Activated CD4-positive, alpha-beta T cell treated with anti-CD3 and anti-CD28 coated beads, Interleukin-2, Interleukin-6, amounts not matched to agents 100 ng/mL and 50 ng/mL, durations not matched to agents 16 hours and 8 hours (primary cell): ENCODE measurements around the gene XAGE1B.
"Not testable (repeated sequence)": the region's sequence is repeated elsewhere in the genome, so short reads cannot be mapped to it uniquely, and the experiment has no call there.

ENCODE experiments used
- DNase-seq: peaks from one replicate; pipeline ENCODE4 v3.0.0-alpha.2; 2020

The XAGE1B gene

GRCh38 chrX:52516987-52517325 lies at the start of gene XAGE1B:
XAGE1B (minus strand) TSS chrX:52517063; CDS start chrX:52515527, 1,536 bp downstream.
- DNase-seq = not testable (repeated sequence)

- no peak for DNase-seq
Measured at GRCh38 chrX:52563105-52563504, 46.2 kb upstream of the XAGE1B start.

DNA sequence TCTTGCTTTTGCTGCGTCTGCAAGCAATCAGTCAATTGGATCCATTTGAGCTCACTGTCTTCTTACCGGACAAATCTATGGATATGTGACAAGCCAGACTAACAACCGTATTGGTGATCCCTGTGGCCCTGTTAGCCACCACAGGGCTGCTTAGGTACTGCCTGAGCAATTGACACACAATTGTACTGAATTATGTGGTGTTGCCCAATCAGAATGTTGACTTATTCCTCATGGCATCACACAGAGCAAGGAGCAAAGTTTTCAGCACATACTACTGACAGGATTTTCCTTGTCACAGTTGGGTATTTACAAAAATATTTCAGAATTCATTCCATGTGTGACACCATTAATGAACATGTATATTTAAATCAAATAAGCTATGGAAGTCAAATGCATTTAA lies 41.3 kb upstream of the XAGE1B start:
- DNase-seq = no peak

GRCh38 chrX:52556741-52557140 lies 39.9 kb upstream of the XAGE1B start:
- DNase-seq = no peak

GRCh38 chrX:52553995-52554642 lies 37.3 kb upstream of the XAGE1B start:
- DNase-seq = no peak

- not testable (repeated sequence) for DNase-seq
Measured at GRCh38 chrX:52548769-52549168, 31.9 kb upstream of the XAGE1B start.

GRCh38 chrX:52544147-52544840 lies 27.4 kb upstream of the XAGE1B start:
- DNase-seq = no peak

- DNase-seq = no peak
Measured at GRCh38 chrX:52542311-52542710, 25.4 kb upstream of the XAGE1B start.

DNA sequence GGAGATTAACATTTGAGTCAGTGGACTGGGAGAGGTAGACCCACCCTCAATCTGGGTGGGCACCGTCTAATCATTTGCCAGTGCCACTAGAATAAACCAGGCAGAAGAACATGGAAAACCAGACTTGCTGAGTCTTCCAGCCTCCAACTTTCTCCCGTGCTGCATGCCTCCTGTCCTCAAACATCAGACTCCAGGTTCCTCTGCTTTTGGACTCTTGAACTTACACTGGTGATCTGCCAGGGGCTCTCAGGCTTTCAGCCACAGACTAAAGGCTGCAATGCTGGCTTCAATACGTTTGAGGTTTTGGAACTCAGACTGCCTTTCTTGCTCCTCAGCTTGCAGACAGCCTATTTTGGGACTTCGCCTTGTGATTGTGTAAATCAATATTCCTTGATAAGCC lies 24.2 kb upstream of the XAGE1B start:
- DNase-seq = not testable (repeated sequence)

DNA sequence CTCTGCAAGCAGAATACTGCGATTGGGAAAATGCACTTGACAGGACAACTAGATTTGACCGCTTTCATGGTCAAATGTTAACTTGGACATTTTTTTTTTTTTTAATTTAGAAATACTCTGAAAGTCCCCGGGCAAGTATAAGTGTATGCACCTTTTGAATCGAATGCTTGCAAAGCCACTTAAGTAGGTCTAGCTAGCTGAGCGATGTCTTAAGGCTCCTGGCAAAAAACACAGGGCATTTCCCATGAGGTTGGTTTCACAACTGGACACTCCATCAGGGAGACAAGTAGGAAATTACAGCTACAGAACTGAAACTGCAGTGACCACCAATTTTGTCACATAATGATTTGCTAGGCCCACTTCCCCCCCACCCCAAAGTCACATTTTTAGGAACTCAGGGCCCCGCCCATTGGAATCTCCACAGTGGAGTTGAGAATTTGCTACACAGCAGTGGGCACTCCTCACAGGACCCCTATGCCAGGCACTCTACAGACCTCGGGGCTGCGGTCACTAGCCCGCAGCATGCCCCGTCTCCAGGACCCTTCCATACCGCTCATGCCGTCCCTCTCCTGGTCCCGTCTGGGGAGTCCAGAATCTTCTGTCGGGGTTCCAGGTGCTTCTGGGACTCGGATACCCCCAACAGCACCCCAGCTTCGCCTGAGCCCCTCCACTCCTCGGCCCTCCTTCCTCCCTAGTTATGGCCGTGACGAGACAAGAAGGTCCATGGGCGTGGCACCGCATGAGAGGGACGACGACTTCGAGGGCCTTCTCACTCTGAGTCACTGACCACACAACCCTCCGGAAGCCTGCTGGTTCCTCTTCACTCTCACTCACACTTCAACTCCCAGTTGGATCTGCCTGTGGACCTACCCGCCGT lies 515 bp downstream of the XAGE1B start:
- not testable (repeated sequence) for DNase-seq

DNA sequence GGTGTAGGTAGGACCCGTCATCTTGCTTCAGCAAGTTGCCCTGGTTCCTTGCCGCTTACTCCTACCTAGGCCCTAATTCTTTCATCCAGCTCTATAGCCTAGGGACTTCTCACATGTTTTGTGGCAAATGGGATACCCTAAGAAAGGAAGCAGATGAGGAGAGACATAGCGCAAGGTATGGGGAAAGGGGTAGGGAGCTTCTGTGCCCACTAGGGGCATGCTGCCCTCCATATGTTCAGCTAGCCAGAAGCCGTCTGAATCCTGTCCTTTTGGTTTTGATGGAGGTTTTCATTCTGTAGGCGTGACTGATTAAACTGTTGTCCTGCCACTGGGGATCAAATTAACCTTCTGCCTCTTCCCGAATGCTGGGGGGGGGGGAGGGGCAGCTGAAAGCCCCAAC lies 5.7 kb downstream of the XAGE1B start:
- DNase-seq = not testable (repeated sequence)

DNA sequence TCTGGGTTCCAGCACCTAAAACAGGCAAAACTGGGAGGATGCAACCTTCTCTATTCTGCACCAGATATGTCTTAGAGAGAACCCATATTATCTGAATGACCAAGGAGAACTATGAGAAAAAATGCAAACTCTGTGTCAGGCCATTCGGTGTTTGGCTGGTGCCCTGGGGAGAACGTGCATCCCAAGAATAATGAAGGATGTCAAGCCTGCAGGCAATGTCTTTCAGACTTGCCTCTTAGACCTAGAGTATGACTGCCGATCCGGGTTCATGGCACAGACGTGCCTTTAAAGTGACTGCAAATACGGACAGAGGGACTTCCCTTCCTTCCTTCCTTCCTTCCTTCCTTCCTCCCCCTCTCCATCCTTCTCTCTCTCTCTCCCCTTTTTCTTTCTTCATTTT lies 6.9 kb downstream of the XAGE1B start:
- DNase-seq = no peak

GRCh38 chrX:52507331-52507730 lies 9.5 kb downstream of the XAGE1B start:
- DNase-seq = no peak

- DNase-seq = no peak
Measured at GRCh38 chrX:52504551-52504950, 12.3 kb downstream of the XAGE1B start.

DNA sequence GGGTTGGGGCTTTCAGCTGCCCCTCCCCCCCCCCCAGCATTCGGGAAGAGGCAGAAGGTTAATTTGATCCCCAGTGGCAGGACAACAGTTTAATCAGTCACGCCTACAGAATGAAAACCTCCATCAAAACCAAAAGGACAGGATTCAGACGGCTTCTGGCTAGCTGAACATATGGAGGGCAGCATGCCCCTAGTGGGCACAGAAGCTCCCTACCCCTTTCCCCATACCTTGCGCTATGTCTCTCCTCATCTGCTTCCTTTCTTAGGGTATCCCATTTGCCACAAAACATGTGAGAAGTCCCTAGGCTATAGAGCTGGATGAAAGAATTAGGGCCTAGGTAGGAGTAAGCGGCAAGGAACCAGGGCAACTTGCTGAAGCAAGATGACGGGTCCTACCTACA lies 15.5 kb downstream of the XAGE1B start:
- not testable (repeated sequence) for DNase-seq

DNA sequence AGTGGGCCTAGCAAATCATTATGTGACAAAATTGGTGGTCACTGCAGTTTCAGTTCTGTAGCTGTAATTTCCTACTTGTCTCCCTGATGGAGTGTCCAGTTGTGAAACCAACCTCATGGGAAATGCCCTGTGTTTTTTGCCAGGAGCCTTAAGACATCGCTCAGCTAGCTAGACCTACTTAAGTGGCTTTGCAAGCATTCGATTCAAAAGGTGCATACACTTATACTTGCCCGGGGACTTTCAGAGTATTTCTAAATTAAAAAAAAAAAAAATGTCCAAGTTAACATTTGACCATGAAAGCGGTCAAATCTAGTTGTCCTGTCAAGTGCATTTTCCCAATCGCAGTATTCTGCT lies 20.5 kb downstream of the XAGE1B start:
- DNase-seq = not testable (repeated sequence)

- not testable (repeated sequence) for DNase-seq
Measured at GRCh38 chrX:52495545-52496418, 21.1 kb downstream of the XAGE1B start, which contains the start of gene XAGE1A. XAGE1A (plus strand) TSS chrX:52495808; CDS start chrX:52497362, 1,554 bp downstream.

GRCh38 chrX:52471301-52471700 lies 45.6 kb downstream of the XAGE1B start:
- DNase-seq = not testable (repeated sequence)
